22Rv1 (cell line): Measurements from ENCODE around the gene UBE3A.

Experiments
- H3K27ac ChIP-seq: fragments of 450-650 bp; 2 replicates; pipeline ENCODE4 v1.5.1; 2017
- CTCF ChIP-seq: fragments of 450-650 bp; IDR thresholded peaks from 2 replicates; pipeline ENCODE4 v1.5.1; 2017; ENCODE audit warnings: mild to moderate bottlenecking
- ZFX ChIP-seq: fragments of 450-650 bp; IDR thresholded peaks from 2 replicates; pipeline ENCODE4 v1.6.1; 2017; ENCODE audit warnings: antibody characterized with exemption, borderline replicate concordance

UBE3A gene

DNA sequence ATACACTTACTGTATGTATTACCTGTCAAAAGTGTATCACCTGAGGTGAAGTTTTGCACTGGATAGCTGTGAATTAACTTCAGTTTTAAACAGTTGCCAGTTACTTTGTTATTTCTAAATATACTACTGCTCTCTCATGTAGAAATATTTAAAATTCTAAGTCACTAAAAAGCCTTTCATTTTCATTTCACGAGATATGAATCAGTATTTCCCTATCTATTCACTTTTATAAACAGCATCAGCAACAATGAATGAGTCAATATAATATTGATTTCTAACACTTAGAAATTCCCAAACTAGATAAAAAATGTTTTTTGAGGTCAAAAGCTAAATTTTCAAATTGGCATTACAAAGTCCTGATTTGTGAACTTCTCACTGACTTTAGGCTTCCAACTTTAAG is 32.6 kb downstream of the UBE3A start:
- H3K27ac ChIP-seq: no peak overlapping the region
- TF ChIP-seq ZFX (no peak), CTCF (no peak)

GRCh38 chr15:25403771-25404170 is 35.1 kb downstream of the UBE3A start:
- TF ChIP-seq ZFX (no peak), CTCF (no peak)

GRCh38 chr15:25402342-25402741 is 36.5 kb downstream of the UBE3A start:
- no peak overlapping the region for H3K27ac ChIP-seq
- TF ChIP-seq CTCF (no peak), ZFX (no peak)

More at GRCh38 chr15:25403771-25404170, 35.1 kb downstream of the UBE3A start:
- H3K27ac ChIP-seq: no peak overlapping the region

- H3K27ac ChIP-seq: no peak overlapping the region
These were observed 37.3 kb downstream of the UBE3A start for GRCh38 chr15:25401501-25401900.

GRCh38 chr15:25397100-25397499 is 41.7 kb downstream of the UBE3A start:
- H3K27ac ChIP-seq: no peak overlapping the region
- no peak for TF ChIP-seq ZFX
- TF ChIP-seq CTCF: no peak

More at GRCh38 chr15:25401501-25401900, 37.3 kb downstream of the UBE3A start:
- TF ChIP-seq ZFX (no peak), CTCF (no peak)

GRCh38 chr15:25394898-25395297 is 43.9 kb downstream of the UBE3A start:
- TF ChIP-seq CTCF (no peak), ZFX (no peak)
- no peak overlapping the region for H3K27ac ChIP-seq

DNA sequence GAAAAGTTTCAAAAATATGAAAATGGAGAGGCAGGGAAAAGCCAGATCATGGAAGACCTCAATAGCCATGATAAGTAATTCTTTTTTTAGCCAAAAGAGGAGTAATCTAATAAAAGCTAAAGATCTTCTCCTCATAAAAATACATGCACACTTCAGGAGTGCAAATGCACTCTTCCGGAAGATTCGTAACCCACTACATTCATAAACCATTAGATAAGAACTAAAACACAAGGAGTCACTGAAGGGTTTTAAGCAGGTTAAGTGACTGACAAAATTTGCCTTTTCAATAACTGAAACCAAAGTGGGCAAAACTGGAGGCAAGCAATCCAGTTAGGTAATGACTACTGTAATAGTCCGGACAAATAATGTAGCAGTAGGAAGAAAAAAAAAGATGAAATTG is 46.0 kb downstream of the UBE3A start:
- TF ChIP-seq ZFX (no peak), CTCF (no peak)
- H3K27ac ChIP-seq: no peak overlapping the region
